ENCODE measurements around the gene NOTO.

NOTO gene

DNA sequence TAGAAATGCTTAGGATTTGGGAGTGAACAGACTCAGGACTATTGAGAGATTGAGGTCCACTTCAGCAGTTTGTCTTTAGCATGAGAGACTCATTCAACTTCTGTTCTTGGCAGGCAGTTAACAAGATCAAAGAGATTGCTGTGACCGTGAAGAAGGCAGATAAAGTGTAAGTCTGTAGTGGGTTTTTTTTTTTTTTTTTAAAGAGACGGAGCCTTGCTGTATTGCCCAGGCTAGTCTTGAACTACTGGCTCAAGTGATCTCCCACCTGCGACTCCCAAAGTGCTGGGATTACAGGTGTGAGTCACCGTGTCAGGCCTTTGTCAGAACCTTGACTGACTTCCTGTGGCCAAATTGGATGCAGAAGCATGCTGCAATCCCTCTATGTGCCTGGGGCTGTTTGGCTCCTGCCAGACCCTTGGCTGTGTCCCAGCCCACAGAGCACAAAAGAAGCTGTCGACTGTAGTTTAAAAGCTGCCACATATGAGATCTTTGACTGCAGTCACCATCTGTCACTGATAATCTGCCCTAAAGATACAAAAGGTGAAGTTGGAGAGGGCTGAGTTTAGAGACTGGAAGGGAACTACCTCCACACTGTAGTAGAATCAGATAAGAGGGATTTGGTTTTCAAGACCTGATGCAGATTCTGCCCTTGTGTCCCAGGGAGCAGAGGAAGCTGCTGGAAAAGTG is 41.7 kb downstream of the NOTO start:
- TF ChIP-seq EZH2 (optimal IDR thresholded peaks at IDR 0.05; ENCODE audit: low read depth, low read length) (no peak), EZH2phosphoT487 (IDR thresholded peaks at IDR 0.05; ENCODE audit: low read length) (no peak)
- TF ChIP-seq, protein P1, sequence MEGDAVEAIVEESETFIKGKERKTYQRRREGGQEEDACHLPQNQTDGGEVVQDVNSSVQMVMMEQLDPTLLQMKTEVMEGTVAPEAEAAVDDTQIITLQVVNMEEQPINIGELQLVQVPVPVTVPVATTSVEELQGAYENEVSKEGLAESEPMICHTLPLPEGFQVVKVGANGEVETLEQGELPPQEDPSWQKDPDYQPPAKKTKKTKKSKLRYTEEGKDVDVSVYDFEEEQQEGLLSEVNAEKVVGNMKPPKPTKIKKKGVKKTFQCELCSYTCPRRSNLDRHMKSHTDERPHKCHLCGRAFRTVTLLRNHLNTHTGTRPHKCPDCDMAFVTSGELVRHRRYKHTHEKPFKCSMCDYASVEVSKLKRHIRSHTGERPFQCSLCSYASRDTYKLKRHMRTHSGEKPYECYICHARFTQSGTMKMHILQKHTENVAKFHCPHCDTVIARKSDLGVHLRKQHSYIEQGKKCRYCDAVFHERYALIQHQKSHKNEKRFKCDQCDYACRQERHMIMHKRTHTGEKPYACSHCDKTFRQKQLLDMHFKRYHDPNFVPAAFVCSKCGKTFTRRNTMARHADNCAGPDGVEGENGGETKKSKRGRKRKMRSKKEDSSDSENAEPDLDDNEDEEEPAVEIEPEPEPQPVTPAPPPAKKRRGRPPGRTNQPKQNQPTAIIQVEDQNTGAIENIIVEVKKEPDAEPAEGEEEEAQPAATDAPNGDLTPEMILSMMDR (IDR thresholded peaks at IDR 0.05; ENCODE audit: low read length): no peak
- Histone ChIP-seq H3K79me2 (ENCODE audit: low read length) (peaks cover 69% of the 10 kb centered on the region), H3K36me3 (replicated peaks; ENCODE audit: insufficient read depth, low read length) (peaks cover 29% of the 10 kb centered on the region), H3F3A (ENCODE audit: insufficient read depth, low read length) (no peaks in the 10 kb centered on the region; the same call in 1 of the 2 replicates), H3K9me2 (replicated peaks; ENCODE audit: insufficient read depth, low read length) (no peaks in the 10 kb centered on the region), H3K9me3 (replicated peaks; ENCODE audit: insufficient read depth, low read length) (no peaks in the 10 kb centered on the region), H3K4me3 (ENCODE audit: low read length) (no peak overlapping the region), H2AFZ (ENCODE audit: low read length) (no peak overlapping the region), H3K4me1 (ENCODE audit: low read length) (no peaks in the 10 kb centered on the region), H3K27me3 (replicated peaks; ENCODE audit: insufficient read depth, low read length) (no peaks in the 10 kb centered on the region), H3K27ac (ENCODE audit: low read length) (no peak overlapping the region), H4K20me1 (ENCODE audit: insufficient read depth, low read length) (peaks cover 7% of the 10 kb centered on the region; the same call in 1 of the 2 replicates), H3K9ac (ENCODE audit: low read length) (no peak overlapping the region), H3K4me2 (ENCODE audit: low read depth, low read length) (no peak overlapping the region)
- DNase-seq: no peak

DNA sequence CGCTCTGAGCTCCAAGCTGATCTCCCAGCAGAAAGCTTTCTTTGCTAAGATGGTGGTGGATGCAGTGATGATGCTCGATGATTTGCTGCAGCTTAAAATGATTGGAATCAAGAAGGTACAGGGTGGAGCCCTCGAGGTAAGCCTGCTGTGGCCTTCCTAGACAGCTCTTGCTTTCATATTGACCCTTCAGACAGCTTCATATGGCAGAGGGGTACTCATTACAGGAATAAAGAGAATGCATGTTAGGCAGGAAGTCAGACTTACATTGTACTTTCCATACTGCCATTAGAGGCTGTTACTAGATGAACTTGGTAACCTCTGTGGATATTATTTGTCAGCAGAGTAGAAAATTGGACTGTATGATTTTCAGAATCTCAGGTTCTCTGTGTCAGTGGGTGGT is 42.2 kb downstream of the NOTO start:
- Histone ChIP-seq H3K9ac (ENCODE audit: low read length) (no peak overlapping the region), H3K4me3 (ENCODE audit: low read length) (no peak overlapping the region), H3K9me3 (replicated peaks; ENCODE audit: insufficient read depth, low read length) (no peaks in the 10 kb centered on the region), H3K9me2 (replicated peaks; ENCODE audit: insufficient read depth, low read length) (no peaks in the 10 kb centered on the region), H3K79me2 (ENCODE audit: low read length) (peaks cover 64% of the 10 kb centered on the region), H3K27me3 (replicated peaks; ENCODE audit: insufficient read depth, low read length) (no peaks in the 10 kb centered on the region), H3K27ac (ENCODE audit: low read length) (no peak overlapping the region), H4K20me1 (ENCODE audit: insufficient read depth, low read length) (0 out of 2 replicates have a peak, but pooled peaks cover 4% of the 10 kb centered on the region), H3K36me3 (replicated peaks; ENCODE audit: insufficient read depth, low read length) (peaks cover 35% of the 10 kb centered on the region), H3F3A (ENCODE audit: insufficient read depth, low read length) (no peaks in the 10 kb centered on the region; the same call in 1 of the 2 replicates), H3K4me2 (ENCODE audit: low read depth, low read length) (no peak overlapping the region), H3K4me1 (ENCODE audit: low read length) (no peaks in the 10 kb centered on the region), H2AFZ (ENCODE audit: low read length) (no peak overlapping the region)
- TF ChIP-seq EZH2phosphoT487 (IDR thresholded peaks at IDR 0.05; ENCODE audit: low read length): no peak
- no peak for TF ChIP-seq EZH2 (optimal IDR thresholded peaks at IDR 0.05; ENCODE audit: low read depth, low read length)
- TF ChIP-seq, protein P1 (IDR thresholded peaks at IDR 0.05; ENCODE audit: low read length): no peak
- DNase-seq: no peak

DNA sequence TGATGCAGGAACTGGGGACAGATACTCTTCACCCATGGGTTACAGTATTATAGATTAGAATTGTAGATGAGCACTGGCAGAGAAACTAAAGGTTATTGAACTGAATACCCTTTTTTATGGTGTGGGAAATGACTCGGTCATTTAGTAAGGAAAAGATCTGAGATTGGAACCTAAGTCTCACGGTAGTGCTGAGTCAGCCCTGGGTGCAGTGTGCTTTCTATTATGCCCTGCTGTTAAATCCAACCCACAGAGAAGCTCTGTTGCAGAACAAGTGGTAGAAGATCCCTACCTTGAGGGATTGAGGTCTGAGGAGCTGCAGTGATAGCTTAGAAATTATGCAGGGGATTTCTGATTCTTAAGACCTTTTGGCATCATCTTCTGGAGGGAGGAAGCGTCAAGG is 44.5 kb downstream of the NOTO start:
- no peaks in the 10 kb centered on the region for H3K9me2 ChIP-seq (replicated peaks; ENCODE audit: insufficient read depth, low read length)
- 0 out of 2 replicates have a peak, but pooled peaks cover 4% of the 10 kb centered on the region for H4K20me1 ChIP-seq (ENCODE audit: insufficient read depth, low read length)
- H3K4me1 ChIP-seq (ENCODE audit: low read length): no peaks in the 10 kb centered on the region
- peaks cover 43% of the 10 kb centered on the region for H3K79me2 ChIP-seq (ENCODE audit: low read length)
- H2AFZ ChIP-seq (ENCODE audit: low read length): no peak overlapping the region
- H3K9ac ChIP-seq (ENCODE audit: low read length): no peak overlapping the region
- H3K4me3 ChIP-seq (ENCODE audit: low read length): no peak overlapping the region
- no peak overlapping the region for H3K27ac ChIP-seq (ENCODE audit: low read length)
- no peaks in the 10 kb centered on the region for H3K27me3 ChIP-seq (replicated peaks; ENCODE audit: insufficient read depth, low read length)
- TF ChIP-seq EZH2phosphoT487 (IDR thresholded peaks at IDR 0.05; ENCODE audit: low read length): no peak
- TF ChIP-seq EZH2 (optimal IDR thresholded peaks at IDR 0.05; ENCODE audit: low read depth, low read length): no peak
- TF ChIP-seq, protein P1 (IDR thresholded peaks at IDR 0.05; ENCODE audit: low read length): no peak
- DNase-seq: no peak
- no peaks in the 10 kb centered on the region for H3K9me3 ChIP-seq (replicated peaks; ENCODE audit: insufficient read depth, low read length)
- H3F3A ChIP-seq (ENCODE audit: insufficient read depth, low read length): no peaks in the 10 kb centered on the region; the same call in 1 of the 2 replicates
- H3K4me2 ChIP-seq (ENCODE audit: low read depth, low read length): no peak overlapping the region
- peaks cover 29% of the 10 kb centered on the region for H3K36me3 ChIP-seq (replicated peaks; ENCODE audit: insufficient read depth, low read length)

Measured in MM.1S (cell line).